HG03520 (cell line): ENCODE measurements around the gene BPIFB4.
"Not testable (repeated sequence)": the region's sequence is repeated elsewhere in the genome, so short reads cannot be mapped to it uniquely, and the experiment has no call there.

Experiments
- ATAC-seq: cut with Tn5 transposase; IDR thresholded peaks from one replicate; pipeline ENCODE4 v1.9.1; 2021; ENCODE audit warnings: mild to moderate bottlenecking, moderate library complexity; ENCODE audit not compliant: unreplicated experiment

The BPIFB4 gene

DNA sequence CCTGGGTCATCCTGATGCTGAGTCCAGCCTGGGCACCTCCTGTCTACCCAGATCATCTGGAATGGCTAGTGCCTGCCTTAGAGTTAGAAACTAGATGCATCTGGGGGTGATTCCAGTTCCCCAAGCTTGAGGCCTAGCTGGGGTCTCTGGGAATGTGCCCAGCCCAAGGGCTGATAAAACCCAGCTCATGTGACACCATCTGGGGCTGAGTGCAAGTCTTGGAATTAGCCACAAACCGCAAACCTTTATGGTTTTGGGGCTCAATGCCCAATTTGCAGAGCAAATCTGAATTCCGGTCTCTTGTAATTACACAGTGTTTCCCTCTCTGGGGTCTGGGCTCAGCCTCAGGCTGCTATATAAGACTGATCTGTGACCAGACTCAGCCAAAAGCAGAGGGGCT, at the start of gene BPIFB4:
BPIFB4 (plus strand) TSS at position 385 of the 400 bp plus-strand sequence. CDS start 1,884 bp downstream, outside the sequence.
- no peak for ATAC-seq

DNA sequence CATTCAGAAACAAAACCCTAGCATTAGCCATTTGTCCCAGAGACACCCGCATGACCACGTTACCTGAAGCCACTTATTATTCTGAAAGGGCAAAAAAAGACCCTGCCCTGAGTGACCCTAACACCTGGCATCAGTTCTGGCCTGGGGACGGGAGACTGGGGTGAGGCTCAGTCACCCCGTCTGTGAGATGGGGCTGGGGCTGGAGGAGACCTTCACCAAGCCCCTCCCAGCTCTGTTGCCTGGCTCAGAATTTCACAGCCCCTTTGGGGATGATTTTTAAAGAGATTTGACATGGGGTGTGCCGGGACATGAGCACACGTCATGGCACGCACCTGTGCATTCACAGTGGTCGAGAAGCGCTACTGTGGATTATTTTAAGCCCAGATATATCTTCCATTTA, 49.4 kb upstream of the BPIFB4 start:
- ATAC-seq, result no peak

GRCh38 chr20:33030569-33030968, 48.9 kb upstream of the BPIFB4 start:
- ATAC-seq, result no peak

DNA sequence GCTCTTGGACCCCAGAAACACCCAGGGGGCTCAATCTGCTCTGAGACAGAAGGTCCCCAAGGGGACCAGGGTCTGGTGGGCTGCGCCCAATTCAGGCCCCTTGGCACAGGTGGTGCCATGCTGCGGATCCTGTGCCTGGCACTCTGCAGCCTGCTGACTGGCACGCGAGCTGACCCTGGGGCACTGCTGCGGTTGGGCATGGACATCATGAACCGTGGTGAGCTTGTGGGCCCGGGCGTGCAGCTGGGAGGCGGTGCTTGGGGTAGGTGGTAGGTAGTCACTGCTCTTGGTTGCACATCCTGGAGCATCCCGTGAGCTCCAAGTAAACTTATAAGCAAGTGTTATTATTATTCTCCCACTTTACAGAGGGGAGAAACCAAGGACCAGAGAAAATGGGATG, 47.9 kb upstream of the BPIFB4 start, which contains the start of gene BPIFB6:
BPIFB6 (plus strand) TSS at position 118 of the 400 bp plus-strand sequence; CDS start at position 118, 0 bp downstream.
- ATAC-seq, result no peak

- ATAC-seq, result no peak
Observed at GRCh38 chr20:33032555-33032954, 46.9 kb upstream of the BPIFB4 start.

DNA sequence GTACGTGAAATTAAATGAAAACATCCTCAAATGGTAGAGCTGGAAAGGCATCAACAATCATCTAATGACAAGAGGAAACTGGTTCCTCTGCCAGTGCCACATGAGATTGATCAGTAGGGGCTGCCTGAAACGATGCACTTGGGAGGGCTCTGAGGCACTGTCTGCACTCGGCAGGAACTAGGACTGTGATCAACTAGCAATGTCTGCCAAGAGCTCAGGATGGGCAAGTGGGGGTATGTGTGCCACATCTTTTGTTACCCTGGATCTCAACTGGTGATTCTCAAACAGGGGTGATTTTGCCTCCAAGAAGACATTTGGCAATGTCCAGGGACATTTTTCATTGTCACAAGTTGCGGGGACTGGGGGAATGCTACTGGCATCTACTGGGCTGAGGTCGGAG, 46.1 kb upstream of the BPIFB4 start:
- ATAC-seq, result no peak

DNA sequence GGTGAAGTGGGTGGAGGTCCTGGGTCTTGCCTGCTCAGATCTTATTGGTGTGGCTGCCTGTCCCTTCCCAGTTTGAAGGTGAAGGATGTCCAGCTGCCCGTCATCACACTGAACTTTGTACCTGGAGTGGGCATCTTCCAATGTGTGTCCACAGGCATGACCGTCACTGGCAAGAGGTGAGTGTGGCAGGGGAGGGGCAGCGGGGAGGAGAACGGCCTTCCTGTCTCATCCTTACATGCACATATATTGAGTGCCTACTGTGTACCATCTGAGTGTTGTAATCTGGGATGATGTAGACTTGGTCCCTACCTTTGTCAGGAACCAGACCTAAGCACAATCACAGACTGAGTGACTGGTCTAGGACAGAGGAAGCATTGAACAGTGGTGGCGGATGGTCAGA, 45.3 kb upstream of the BPIFB4 start:
- ATAC-seq, result no peak

GRCh38 chr20:33034901-33035492, 44.4 kb upstream of the BPIFB4 start:
- ATAC-seq, result no peak

GRCh38 chr20:33037456-33037855, 42.0 kb upstream of the BPIFB4 start:
- ATAC-seq, result no peak

- no peak for ATAC-seq
Observed at GRCh38 chr20:33038243-33038642, 41.2 kb upstream of the BPIFB4 start.

DNA sequence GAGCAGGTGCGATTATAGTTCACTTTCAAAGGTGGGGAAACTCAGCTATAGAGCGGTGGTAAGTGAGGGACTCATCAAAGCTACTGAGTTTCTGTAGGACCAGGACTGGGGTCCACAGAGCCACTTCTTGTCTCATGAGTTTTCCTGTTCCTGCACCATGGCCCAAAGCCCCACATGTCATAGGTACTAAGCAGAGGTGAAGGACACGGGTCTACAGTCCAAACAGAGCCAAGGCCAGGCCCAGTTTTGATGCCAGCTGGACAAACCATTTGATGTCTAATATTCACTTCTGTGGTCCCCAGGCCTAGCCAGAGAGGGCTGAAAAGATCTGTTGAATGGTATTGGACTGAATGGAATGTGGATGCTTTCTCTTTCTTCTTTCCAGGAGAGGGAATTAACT, 37.0 kb upstream of the BPIFB4 start:
- ATAC-seq, result no peak

DNA sequence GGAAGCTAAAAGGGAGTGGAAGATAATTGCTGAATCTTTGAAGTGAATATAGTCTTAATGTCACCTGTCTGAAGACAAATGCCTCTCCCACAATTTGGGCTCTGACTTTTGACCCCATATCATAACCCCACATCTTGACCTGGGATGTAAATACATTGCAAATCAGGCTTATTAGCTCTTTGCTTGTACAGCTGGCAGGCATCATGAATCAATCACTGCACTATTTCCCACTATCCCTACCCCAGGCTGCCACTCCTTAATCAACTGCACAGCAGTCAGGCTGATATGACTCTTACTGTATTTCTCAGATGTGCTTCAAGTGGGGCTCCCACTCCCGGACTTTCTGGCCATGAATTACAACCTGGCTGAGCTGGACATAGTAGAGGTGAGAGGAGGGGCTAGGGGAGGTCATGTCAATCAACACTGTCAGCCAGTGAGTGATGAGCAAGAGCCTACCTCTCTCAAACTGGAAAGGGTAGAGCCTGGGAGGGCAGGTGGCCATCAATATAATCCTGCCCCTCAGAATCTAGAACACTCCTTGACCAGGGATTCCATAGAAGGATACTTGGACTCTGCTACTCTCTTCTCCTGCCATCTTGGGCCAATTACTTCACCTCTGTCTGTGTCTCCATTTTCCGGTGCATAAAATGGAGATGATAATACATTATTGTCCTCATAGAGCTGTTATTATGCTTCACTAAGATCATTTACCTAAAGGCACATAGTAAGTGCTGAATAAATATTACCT, 36.3 kb upstream of the BPIFB4 start:
- no peak for ATAC-seq

DNA sequence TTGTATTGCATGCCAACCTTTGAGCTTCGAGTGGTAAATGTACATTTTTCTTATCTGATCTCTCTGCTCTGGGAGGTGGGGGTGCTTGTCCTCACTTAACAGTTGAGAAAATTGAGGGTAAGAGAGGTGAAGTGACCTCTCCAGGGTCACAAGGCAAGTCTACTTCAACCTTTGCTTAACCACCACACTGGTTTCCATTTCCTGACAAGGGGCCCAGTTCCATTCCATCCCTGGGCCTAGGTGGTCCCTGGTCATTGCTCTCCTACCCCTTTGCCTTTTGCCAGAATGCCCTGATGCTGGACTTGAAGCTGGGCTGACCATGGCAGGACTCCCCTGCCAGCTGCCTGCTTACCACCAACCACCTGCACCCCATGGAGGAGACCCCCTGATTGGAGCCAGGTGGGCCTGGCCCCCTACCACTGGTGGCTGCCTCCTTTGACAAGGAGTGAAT, 35.7 kb upstream of the BPIFB4 start:
- ATAC-seq, result no peak

DNA sequence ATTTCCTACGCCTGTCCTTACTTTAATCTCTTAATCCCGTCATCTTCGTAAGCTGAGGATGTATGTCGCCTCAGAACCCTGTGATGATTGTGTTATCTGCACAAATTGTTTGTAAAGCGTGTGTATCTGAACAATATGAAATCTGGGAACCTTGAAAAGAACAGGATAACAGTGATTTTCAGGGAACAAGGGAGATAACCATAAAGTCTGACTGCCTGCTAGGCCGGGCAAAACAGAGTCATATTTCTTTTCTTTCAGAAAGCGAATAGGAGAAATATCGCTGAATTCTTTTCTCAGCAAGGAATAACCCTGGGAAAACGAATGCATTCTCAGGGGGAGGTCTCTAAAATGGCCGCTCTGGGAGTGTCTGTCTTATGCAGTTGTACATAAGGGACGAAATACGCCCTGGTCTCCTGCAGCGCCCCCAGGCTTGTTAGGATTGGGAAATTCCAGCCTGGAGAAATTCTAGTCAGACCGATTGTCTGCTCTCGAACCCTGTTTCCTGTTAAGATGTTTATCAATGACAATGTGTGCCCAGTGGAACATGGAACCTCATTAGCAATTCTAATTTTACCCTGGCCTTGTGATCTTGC, 34.2 kb upstream of the BPIFB4 start:
- ATAC-seq, result not testable (repeated sequence)

- ATAC-seq, result no peak
Observed at GRCh38 chr20:33046412-33046811, 33.0 kb upstream of the BPIFB4 start.

DNA sequence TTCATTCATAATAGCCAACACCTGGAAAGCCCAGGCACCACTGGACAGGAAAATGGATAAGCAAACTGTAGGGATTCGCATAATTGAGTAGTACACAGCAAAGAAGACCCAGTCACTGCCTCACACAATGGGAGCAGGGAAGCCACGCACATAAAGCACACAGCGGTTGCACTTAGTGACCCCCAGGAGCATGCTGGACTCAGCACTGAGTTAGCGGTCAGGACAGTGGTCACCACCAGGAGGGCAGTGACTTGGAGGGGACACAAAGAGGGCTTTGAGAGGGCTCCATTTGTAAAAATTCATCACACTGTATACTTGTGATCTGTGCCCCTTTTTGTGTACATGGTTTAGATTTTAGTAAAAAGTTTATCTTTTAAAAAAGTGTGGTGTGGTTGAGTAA, 28.1 kb upstream of the BPIFB4 start:
- ATAC-seq, result no peak

DNA sequence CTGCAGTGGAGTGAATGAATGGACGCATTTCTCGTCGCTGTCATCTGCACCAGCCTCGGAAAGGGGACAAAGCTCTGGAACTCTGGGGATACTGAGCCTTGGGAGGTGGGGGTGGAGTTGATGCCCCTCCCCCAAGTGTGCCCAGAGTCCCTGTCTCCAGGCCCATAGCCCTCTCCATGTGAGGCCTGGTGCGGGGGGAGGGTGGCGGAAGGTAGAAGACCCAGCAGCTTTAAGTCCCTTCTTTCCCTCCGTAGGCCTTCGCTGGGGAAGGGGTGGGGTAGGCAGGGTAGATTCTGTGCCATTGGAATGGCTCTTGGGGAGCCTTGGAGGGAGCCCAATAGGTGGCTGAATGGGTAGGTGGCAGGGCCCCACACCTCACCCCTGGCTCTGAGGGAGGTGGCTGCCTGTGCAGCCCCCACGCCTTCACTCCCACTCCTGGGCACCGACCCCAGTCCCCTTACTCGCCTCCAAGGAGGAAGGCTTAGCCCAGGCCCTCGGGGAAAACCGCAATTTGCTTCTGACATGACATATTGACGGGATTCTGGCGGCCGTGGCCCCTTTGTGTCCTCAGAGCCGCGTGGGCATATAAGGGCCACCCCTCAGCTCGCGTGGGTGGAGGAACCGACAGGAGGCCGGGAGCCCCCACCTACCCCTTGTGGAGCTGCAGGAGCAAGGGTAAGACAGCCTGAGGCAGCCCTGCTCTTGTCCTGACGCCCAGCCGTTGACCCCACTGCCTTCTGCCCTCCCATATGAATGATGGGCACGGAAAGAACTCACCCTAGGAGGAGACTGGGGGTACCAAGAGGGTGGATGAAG, 25.9 kb upstream of the BPIFB4 start, which contains the start of gene BPIFB3:
BPIFB3 (plus strand) TSS at position 613 of the 816 bp plus-strand sequence. CDS start 1,533 bp downstream, outside the sequence.
- ATAC-seq, result no peak

DNA sequence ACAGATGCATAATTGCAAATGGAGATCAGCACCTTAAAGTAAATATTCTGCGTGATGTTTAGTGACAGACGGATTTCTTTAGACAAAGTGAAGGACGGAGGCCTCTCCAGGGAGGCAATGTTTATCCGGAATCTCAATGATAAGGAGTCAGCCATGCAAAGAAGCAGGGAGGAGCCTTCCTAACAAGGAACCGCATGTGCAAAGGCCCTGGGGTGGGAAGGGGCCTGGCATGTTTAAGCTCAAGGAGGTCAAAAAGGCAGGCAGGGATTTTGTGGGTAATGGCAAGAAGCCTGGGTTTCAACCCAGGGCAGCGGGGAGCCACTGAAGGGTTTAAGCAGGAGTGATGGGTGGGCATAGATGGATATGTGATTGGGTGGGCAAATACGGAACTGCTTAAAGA, 25.1 kb upstream of the BPIFB4 start:
- ATAC-seq, result no peak

DNA sequence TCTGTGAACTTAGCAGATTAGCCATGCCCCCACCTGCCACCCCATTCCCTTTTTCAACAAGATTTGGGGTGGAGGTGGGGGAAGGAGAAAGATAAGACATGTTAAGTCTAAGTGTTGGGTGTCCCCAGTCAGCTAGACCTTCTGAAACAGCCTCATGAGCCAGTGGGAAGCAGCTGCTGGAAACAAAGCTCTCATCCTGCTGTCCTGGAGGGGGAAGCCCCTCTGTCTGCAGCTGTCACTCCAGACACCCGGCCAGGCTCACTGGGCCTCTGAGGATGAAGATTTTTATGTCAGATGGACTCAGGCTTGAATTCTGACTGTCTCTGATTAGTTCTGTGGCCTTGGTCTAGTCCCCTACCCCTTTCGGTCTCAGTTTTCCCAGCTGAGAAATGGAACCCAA, 24.7 kb upstream of the BPIFB4 start:
- no peak for ATAC-seq

DNA sequence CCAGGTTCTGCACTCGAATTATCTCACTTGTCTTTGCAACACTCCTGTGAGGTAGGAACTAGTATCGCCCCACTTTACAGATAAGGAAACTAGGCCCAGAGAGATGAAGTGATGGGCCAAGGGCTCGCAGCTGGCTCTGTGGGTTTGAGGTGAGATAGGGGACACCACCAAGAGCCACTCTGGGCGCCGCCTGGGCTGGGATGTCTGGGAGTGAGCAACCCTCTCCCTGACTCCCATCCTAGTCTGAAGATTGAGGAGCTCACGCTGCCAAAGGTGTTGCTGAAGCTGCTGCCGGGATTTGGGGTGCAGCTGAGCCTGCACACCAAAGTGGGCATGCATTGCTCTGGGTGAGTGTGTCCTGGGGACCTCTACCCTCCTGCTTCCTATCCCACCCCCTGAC, 20.3 kb upstream of the BPIFB4 start:
- no peak for ATAC-seq

- ATAC-seq, result no peak
Observed at GRCh38 chr20:33059741-33060390, 19.6 kb upstream of the BPIFB4 start.
